ENCODE measurements around the gene CCDC171. TPM values are rescaled to one million over a fixed set of nuclear protein-coding genes. Genes with fewer than 3 reads are reported as not detected.

Gene CCDC171
- total RNA-seq, 1 experiment from 2014 or later, result 2.8 TPM

DNA sequence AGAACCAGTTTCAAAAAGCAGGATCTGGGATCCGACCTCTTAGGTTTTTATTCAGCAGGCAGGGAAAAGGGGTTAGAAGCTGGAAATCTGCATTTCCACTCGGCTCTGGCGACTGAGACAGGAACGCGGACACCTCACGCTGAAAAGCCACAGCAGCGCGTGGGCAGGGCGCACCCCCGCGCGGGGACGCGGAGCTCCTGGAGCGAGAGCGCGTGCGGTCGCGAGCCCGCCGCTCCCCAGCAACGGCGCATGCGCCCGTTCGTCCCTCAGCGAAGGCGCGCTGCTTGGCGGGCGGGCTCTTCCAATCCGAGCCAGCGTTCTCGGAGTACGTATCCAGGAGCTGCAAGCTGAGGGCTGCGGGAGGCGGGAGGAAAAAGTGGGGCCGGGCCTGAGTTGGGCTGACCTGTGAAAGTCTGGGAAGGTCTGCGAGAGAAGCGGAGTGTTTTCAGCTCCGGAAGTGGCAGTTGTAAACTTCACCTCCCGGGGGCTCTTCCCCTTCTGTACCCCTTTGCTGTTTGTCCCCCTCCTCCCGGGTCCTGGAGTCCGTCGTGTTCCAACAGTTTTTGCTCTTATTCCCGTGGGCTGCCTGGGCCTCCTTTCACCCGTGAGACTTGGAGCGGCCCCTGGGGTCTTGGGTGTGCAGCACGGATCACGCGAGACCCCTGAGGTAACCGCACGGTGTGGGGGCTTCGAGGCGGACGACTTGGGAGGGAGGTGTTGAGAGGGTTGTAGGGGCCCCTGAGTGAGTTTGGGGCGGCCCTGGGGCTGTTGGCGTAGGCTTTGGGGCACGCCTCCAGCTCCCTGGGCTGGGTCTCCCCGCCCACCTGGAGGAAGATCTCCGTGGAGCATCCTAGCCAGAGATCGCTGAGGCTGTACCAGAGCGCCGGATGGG, at the start of gene CCDC171 (continued):
- TF ChIP-seq, protein P1, sequence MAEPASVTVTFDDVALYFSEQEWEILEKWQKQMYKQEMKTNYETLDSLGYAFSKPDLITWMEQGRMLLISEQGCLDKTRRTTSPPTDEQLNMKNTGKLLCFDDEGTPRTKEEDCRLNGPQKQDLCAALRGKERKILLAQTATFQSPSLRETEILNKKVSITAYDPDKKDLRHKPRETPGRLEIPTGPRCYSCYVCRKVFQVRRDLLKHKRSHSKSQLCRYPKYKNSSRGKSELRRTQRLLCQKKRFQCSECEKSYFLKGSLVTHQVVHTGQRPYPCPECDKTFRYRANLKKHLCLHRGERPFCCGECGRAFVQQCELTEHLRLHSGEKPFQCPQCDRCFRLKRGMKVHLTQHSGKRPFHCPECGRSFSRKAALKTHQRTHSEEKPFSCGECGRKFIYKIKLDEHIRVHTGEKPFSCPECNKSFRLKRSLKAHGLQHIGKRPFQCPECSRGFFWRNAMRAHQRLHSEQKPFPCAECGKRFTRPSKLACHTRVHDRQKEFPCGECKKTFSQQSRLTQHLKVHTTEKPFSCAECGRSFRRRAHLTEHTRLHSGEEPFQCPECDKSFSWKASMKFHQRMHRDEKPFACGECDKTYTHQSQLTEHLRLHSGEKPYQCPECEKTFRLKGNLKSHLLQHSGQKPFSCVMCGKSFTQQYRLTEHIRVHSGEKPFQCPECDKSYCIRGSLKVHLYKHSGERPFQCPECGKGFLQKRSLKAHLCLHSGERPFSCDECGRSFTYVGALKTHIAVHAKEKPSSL (CRISPR knock-in tag; conservative IDR thresholded peaks at IDR 0.05), result no peak
- TF ChIP-seq KAT7 (CRISPR knock-in tag; IDR thresholded peaks at IDR 0.05; ENCODE audit: borderline replicate concordance), result 0 out of 2 replicates have a peak, but pooled peaks have one; percentile 38
- 0 out of 2 replicates have a peak, but pooled peaks have one; percentile 41 for TF ChIP-seq ERG (CRISPR knock-in tag; IDR thresholded peaks at IDR 0.05)
- TF ChIP-seq ZSCAN18 (CRISPR knock-in tag; IDR thresholded peaks at IDR 0.05), result no peak
- TF ChIP-seq USF1 (CRISPR knock-in tag; IDR thresholded peaks at IDR 0.05), result 0 out of 2 replicates have a peak, but pooled peaks have one; percentile 13
- 0 out of 2 replicates have a peak, but pooled peaks have one; percentile 55 for TF ChIP-seq ZNF232 (CRISPR knock-in tag; IDR thresholded peaks at IDR 0.05)
- no peak for TF ChIP-seq STAT6 (CRISPR knock-in tag; conservative IDR thresholded peaks at IDR 0.05; ENCODE audit: low read depth)
- 0 out of 2 replicates have a peak, but pooled peaks have one; percentile 55 for TF ChIP-seq ESRRA (CRISPR knock-in tag; IDR thresholded peaks at IDR 0.05; ENCODE audit: borderline replicate concordance)
- TF ChIP-seq ZNF671 (CRISPR knock-in tag; IDR thresholded peaks at IDR 0.05), result no peak
- TF ChIP-seq CREM (CRISPR knock-in tag; IDR thresholded peaks at IDR 0.05), result peak; percentile 34; the same call in 1 of the 2 replicates
- no peak; the same call in 1 of the 2 replicates for TF ChIP-seq NR1H2 (CRISPR knock-in tag; IDR thresholded peaks at IDR 0.05)
- TF ChIP-seq, protein P2, sequence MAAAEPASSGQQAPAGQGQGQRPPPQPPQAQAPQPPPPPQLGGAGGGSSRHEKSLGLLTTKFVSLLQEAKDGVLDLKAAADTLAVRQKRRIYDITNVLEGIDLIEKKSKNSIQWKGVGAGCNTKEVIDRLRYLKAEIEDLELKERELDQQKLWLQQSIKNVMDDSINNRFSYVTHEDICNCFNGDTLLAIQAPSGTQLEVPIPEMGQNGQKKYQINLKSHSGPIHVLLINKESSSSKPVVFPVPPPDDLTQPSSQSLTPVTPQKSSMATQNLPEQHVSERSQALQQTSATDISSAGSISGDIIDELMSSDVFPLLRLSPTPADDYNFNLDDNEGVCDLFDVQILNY (CRISPR knock-in tag; IDR thresholded peaks at IDR 0.05), result peak; percentile 89
- TF ChIP-seq GTF2I (CRISPR knock-in tag; conservative IDR thresholded peaks at IDR 0.05), result 0 out of 2 replicates have a peak, but pooled peaks have one; percentile 35
- peak; percentile 62; the same call in 1 of the 2 replicates for TF ChIP-seq SMAD3 (CRISPR knock-in tag; IDR thresholded peaks at IDR 0.05; ENCODE audit: borderline replicate concordance)
- TF ChIP-seq NFE2L1 (CRISPR knock-in tag; IDR thresholded peaks at IDR 0.05), result peak; percentile 25; the same call in 1 of the 2 replicates
- peak; percentile 78; the same call in 1 of the 2 replicates for TF ChIP-seq RELA (CRISPR knock-in tag; IDR thresholded peaks at IDR 0.05; ENCODE audit: borderline replicate concordance)
- TF ChIP-seq MXD4 (CRISPR knock-in tag; IDR thresholded peaks at IDR 0.05; ENCODE audit: borderline replicate concordance), result no peak
- 0 out of 2 replicates have a peak, but pooled peaks have one; percentile 58 for TF ChIP-seq PREB (CRISPR knock-in tag; IDR thresholded peaks at IDR 0.05; ENCODE audit: borderline replicate concordance)
